ENCODE measurements around the gene PPIF.
A peak's percentile ranks its signal among the peaks of the same experiment; 100 is the strongest.

PPIF gene

DNA sequence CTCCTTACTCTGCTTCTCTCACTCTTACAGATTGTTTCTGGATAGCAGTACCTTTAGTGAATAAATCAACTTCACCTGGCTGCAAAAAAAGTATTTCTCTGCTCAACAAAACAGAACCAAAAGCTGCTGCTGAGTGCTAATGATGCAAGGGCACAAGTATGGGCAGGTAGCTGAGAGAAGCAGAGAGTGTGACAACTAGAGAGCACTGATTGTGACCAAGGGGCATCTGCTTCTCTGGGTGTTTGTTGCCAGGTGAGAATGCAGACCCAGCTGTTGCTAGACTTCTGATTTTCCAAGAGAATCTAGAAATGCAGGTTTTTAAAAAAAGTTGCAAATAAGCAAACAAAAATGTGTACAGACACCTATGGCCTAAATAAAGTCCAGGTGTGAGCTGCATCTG lies 25.3 kb upstream of the PPIF start:
- no peak overlapping the region for H3K4me3 ChIP-seq
- TF ChIP-seq Cebpa-rat (IDR thresholded peaks at IDR 0.05): no peak
- H3K9me3 ChIP-seq: no peaks in the 10 kb centered on the region; the same call in 1 of the 2 replicates
- peaks cover 6% of the 10 kb centered on the region for H4K20me1 ChIP-seq
- peak overlapping the region; percentile 62; the same call in 1 of the 2 replicates for H3K9ac ChIP-seq
- H3K27ac ChIP-seq: peak overlapping the region; percentile 83
- no peaks in the 10 kb centered on the region for H3K27me3 ChIP-seq
- no peaks in the 10 kb centered on the region for H3K36me3 ChIP-seq
- H3K4me1 ChIP-seq: peaks cover 84% of the 10 kb centered on the region
- peak overlapping the region; percentile 88 for H3K4me2 ChIP-seq

DNA sequence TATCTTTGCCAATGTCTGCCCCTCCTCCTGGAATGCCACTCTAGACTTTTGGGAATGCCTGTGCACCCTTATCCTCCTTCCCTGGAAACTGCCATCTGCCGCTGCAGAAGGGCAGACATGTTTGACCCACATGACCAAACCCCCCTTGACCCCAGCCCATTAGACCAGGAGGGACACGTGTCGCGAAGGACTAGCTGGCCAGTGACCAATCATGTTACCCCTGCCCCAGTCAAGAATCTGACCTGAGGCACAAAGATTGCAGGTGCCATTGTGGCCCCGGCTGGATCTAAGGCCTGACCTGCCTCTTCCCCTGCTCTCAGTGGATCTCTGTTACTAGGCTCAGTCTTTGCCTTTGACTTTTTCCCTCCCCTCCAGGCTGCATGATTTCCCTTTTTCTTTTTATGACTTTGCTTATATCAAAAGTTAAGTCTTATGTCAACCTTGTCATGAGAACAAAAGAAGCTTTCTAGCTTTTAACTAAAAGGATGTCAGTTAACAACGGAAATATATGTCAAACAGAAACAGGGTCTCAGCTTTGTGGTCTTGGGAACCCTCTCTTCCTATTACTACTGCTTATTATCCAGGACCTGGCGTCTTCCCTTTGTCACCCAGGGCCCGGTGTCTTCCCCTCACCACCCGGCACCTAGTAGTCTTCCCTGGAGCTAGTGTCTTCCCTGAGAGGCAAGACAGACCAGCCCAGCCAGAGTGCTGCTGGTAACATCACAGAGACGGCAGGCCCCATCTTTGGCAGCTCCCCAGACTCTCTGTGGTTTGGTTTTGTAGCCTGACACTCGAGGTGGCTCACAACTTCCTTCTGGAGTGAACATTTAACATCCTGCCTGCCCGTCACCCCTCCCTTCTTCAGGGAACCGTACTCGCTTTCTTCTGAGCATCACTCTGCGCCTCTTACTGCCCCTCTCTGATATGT lies 24.4 kb upstream of the PPIF start:
- Histone ChIP-seq H3K27ac (peak overlapping the region; percentile 83), H3K4me3 (no peak overlapping the region), H3K36me3 (no peaks in the 10 kb centered on the region), H3K4me1 (peaks cover 74% of the 10 kb centered on the region), H3K4me2 (peak overlapping the region; percentile 88), H4K20me1 (no peaks in the 10 kb centered on the region), H3K9ac (peak overlapping the region; percentile 62), H3K27me3 (no peaks in the 10 kb centered on the region), H3K9me3 (no peaks in the 10 kb centered on the region; the same call in 1 of the 2 replicates)
- no peak for TF ChIP-seq Cebpa-rat (IDR thresholded peaks at IDR 0.05)

DNA sequence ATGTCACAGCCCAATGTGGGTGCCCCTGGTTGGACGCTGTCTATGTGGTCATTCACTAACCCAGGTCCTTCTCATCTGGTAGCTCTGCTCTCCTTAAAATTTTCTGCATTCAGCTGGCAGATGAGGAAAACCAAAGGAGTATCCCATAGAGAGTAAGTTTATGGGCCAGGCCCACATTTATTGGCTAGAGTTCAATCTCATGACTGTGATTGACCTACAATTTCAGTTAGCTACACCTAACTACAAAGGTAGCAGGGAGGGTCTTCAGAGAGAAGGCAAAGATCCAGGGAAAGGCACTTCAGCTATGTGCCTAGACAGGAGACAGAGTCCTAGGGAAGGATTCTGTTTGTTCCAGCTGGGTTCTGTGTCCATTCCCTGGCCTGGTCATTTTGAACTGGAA lies 23.7 kb upstream of the PPIF start:
- Histone ChIP-seq H3K4me2 (peak overlapping the region; percentile 88), H3K36me3 (no peaks in the 10 kb centered on the region), H3K9me3 (no peaks in the 10 kb centered on the region; the same call in 1 of the 2 replicates), H4K20me1 (no peaks in the 10 kb centered on the region), H3K4me1 (peaks cover 67% of the 10 kb centered on the region), H3K27ac (peak overlapping the region; percentile 83; the same call in 1 of the 2 replicates), H3K4me3 (no peak overlapping the region), H3K27me3 (no peaks in the 10 kb centered on the region), H3K9ac (no peak overlapping the region)
- no peak for TF ChIP-seq Cebpa-rat (IDR thresholded peaks at IDR 0.05)

DNA sequence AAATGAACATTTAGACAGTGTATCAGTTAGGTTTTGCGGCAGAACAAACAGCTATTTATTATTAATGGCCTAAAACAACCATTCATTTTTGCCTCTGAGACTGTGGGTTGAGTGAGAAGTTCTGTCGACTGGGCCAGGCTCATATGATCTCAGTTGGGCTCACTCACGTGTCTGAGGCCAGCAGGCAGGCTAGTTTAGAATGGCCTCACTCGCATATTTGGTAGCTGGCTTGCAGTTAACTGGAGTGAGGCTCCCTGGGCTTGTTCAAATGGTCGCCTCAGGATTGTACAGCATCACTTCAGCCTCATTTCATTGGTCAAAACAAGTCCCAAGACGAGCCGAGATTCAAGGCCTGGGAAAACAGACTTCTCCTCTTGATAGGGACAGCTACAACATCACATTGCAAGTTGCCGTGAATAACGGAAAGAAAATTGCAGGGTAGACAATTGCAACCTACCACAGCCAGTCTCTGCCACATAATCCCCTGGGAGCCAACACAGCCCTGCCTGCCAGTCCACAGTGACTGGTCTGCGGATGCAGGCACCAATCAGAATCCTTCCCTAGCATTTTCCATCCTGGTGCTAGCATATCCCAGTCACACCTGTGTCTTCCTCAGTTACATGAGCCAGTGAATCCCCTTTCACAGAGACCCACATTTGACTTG lies 23.1 kb upstream of the PPIF start:
- no peak for TF ChIP-seq Cebpa-rat (IDR thresholded peaks at IDR 0.05)
- H3K27ac ChIP-seq: peak overlapping the region; percentile 83; the same call in 1 of the 2 replicates
- no peaks in the 10 kb centered on the region for H4K20me1 ChIP-seq
- H3K4me2 ChIP-seq: peak overlapping the region; percentile 88
- H3K4me3 ChIP-seq: no peak overlapping the region
- H3K27me3 ChIP-seq: no peaks in the 10 kb centered on the region
- no peak overlapping the region; the same call in 1 of the 2 replicates for H3K9ac ChIP-seq
- H3K4me1 ChIP-seq: peaks cover 62% of the 10 kb centered on the region
- no peaks in the 10 kb centered on the region for H3K36me3 ChIP-seq
- H3K9me3 ChIP-seq: no peaks in the 10 kb centered on the region

DNA sequence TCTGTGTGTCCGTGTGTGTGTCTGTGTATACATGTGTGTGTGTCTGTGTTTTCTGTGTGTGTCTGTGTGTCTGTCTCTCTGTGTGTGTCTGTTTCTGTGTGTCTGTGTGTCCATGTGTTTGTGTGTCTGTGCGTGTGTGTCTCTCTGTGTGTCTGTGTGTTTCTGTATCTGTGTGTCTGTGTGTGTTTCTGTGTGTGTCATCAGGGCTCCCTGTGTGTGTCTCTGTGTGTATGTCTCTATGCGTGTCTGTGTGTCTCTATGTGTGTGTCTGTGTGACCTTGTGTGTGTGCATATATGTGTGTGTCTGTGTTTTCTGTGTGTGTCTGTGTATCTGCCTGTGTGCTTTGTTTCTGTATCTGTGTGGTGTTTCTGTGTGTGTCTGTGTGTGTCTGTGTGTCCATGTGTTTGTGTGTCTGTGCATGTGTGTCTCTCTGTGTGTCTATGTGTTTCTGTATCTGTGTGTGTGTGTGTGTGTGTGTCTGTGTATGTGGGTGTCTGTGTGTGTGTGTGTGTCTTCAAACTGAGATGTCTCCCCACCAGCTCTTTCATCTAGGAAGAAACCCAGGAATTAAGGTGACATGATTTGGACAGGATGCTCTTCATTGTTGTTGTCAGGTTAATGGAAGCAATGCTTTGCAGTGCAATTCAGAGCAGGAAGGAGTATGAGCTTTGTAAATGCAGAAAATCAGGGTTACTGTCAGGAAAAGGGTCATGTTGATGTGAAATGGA lies 20.7 kb upstream of the PPIF start:
- no peak for TF ChIP-seq Cebpa-rat (IDR thresholded peaks at IDR 0.05)
- Histone ChIP-seq H3K4me3 (no peak overlapping the region), H3K9me3 (no peaks in the 10 kb centered on the region), H3K27me3 (no peaks in the 10 kb centered on the region), H3K36me3 (no peaks in the 10 kb centered on the region), H3K4me1 (peaks cover 44% of the 10 kb centered on the region), H4K20me1 (no peaks in the 10 kb centered on the region), H3K9ac (no peak overlapping the region), H3K4me2 (no peak overlapping the region), H3K27ac (no peak overlapping the region)

DNA sequence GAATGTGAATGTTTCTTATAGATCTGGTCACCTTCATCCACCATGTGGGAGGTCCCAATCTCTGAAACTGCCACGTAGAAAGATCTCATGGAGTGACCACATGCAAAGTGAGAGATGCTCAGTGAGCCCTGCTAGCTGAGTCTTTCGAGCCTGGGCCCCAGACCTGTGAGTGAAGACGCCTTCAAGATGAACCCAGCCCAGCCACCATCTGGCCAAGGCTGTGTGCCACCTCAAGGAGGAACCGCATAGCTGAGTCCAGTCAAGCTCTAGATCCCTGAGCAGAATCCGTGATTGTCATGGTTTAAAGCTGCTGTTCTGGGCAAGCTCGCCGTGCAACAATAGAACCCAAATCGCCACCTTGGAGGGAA lies 20.2 kb upstream of the PPIF start:
- Histone ChIP-seq H3K27me3 (no peaks in the 10 kb centered on the region), H3K36me3 (no peaks in the 10 kb centered on the region), H3K4me3 (no peak overlapping the region), H3K4me2 (no peak overlapping the region), H3K4me1 (peaks cover 44% of the 10 kb centered on the region), H3K27ac (no peak overlapping the region), H3K9ac (no peak overlapping the region), H3K9me3 (no peaks in the 10 kb centered on the region), H4K20me1 (no peaks in the 10 kb centered on the region)
- TF ChIP-seq Cebpa-rat (IDR thresholded peaks at IDR 0.05): no peak

DNA sequence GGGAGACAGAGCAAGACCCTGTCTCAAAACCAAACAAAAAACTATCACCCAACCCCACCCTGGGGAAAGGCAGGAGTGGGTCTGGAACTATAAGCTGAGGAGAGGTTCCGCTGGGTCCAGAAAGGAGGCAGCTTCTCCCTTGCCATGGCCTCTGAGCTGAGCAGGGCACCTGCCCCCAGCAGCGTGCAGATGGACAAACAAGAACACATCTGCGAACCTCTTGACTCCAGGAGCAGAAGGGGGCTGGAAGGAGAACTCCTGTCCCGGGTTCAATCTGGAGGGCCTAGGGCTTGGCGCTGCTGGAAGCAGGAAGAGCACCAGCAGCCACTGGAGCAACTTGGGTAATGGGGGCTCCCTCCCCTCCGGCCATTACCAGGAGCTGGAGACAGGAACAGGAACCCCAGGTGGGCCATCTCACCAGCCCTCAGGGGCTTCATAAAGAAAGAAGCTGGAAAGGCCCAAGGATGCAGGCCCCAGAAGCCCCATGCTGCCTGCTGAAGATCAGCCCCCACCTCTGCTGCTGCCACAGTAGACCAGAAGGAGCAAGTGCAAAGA lies 19.0 kb upstream of the PPIF start:
- peaks cover 4% of the 10 kb centered on the region for H3K9me3 ChIP-seq
- no peak overlapping the region for H3K4me3 ChIP-seq
- no peaks in the 10 kb centered on the region for H3K27me3 ChIP-seq
- H3K9ac ChIP-seq: no peak overlapping the region
- no peak for TF ChIP-seq Cebpa-rat (IDR thresholded peaks at IDR 0.05)
- peaks cover 34% of the 10 kb centered on the region for H3K4me1 ChIP-seq
- H4K20me1 ChIP-seq: no peaks in the 10 kb centered on the region
- no peak overlapping the region for H3K4me2 ChIP-seq
- H3K36me3 ChIP-seq: no peaks in the 10 kb centered on the region
- H3K27ac ChIP-seq: no peak overlapping the region

DNA sequence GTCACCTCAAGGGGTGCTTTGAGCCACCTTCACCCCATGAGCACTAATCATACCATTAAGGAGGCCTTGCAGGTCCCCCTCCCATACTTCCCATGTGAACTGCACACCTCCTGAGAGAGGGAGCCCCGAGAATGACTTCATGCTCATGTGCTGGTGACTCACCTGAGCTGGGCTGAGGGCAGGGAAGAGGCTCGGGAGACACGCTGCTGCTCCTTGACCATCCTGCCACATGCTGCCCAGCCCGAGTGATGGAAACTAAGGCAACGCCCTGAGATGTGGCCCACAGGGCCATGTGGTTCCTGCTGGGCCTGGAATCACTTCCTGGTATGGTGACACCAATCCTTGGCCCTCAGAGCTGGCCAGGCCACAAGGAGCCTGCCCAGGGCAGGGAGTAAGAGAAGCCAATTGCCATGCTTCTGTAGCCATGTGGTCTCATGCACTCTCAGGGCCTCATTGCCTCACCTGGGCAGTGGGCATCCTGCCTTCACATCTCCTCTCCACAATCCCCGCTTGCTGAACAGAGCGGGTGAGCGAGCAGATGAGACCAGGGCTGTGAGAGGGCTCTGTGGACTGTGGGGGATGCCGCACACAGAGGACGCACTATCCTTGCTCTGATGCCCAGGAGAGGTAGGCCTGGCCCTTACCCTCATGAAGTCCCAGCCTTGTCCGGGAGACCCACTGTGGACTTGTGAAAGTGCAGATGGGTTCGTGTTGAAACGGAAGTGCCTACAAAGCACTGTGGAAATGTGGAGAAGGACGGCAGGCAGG lies 18.3 kb upstream of the PPIF start:
- H3K4me2 ChIP-seq: no peak overlapping the region
- H3K4me1 ChIP-seq: peaks cover 29% of the 10 kb centered on the region
- H3K27me3 ChIP-seq: no peaks in the 10 kb centered on the region
- H3K27ac ChIP-seq: no peak overlapping the region
- no peaks in the 10 kb centered on the region for H4K20me1 ChIP-seq
- no peak for TF ChIP-seq Cebpa-rat (IDR thresholded peaks at IDR 0.05)
- no peaks in the 10 kb centered on the region for H3K36me3 ChIP-seq
- no peak overlapping the region for H3K9ac ChIP-seq
- H3K9me3 ChIP-seq: peaks cover 8% of the 10 kb centered on the region
- no peak overlapping the region for H3K4me3 ChIP-seq

DNA sequence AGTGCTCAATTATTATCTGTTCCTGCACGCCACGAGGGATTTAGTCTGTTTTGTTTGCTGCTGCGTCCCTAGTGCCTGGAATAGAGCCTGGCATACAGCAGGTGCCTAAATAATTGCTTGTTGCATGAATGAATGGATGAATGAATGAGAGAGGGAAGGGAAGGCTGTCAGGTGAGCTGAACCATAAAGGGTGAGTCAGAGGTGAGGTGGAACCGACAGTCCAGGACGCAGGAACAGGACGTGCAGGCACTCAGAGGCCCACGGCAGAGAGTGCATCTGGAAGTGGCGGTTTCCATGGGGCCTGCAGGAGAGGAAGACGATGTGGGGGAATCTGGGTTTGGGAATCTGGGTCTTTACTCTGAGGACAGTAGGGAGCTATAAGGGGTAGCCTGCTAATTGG lies 17.7 kb upstream of the PPIF start:
- no peak overlapping the region for H3K9ac ChIP-seq
- no peak overlapping the region for H3K4me3 ChIP-seq
- no peaks in the 10 kb centered on the region for H3K27me3 ChIP-seq
- TF ChIP-seq Cebpa-rat (IDR thresholded peaks at IDR 0.05): no peak
- no peaks in the 10 kb centered on the region for H3K36me3 ChIP-seq
- H3K27ac ChIP-seq: no peak overlapping the region
- H4K20me1 ChIP-seq: no peaks in the 10 kb centered on the region
- H3K9me3 ChIP-seq: peaks cover 8% of the 10 kb centered on the region
- peaks cover 28% of the 10 kb centered on the region for H3K4me1 ChIP-seq
- H3K4me2 ChIP-seq: no peak overlapping the region

Data from BLaER1 (cell line).